Measurements from ENCODE around the gene STARD7.

The STARD7 gene

GRCh38 chr2:96150007-96150640 is 58.5 kb downstream of the STARD7 start:
- TF ChIP-seq EZH2phosphoT487 (IDR thresholded peaks at IDR 0.05; ENCODE audit: borderline replicate concordance) (no peak), CTCF (conservative IDR thresholded peaks at IDR 0.05; ENCODE audit: low read length) (no peak)
- Histone ChIP-seq H3K4me1 (ENCODE audit: insufficient read depth, low read length, poor library complexity, severe bottlenecking) (peaks cover 45% of the 10 kb centered on the region), H3K4me3 (ENCODE audit: low read length, poor library complexity, severe bottlenecking) (no peak overlapping the region), H3K9me3 (ENCODE audit: insufficient read depth, low read depth, low read length) (no peaks in the 10 kb centered on the region), H2AFZ (ENCODE audit: low read length) (no peak overlapping the region), H3K36me3 (ENCODE audit: insufficient read depth, low read length) (no peaks in the 10 kb centered on the region), H4K20me1 (ENCODE audit: insufficient read depth, low read length, poor library complexity, severe bottlenecking) (no peaks in the 10 kb centered on the region), H3K27me3 (ENCODE audit: insufficient read depth, low read length, poor library complexity, severe bottlenecking) (no peaks in the 10 kb centered on the region), H3K9ac (ENCODE audit: low read depth, low read length, poor library complexity, severe bottlenecking) (no peak overlapping the region), H3K9me2 (replicated peaks; ENCODE audit: low read depth, low read length) (no peaks in the 10 kb centered on the region), H3K4me2 (ENCODE audit: low read depth, low read length, poor library complexity, severe bottlenecking) (no peak overlapping the region), H3K79me2 (ENCODE audit: insufficient read depth, low read length) (peaks cover under 1% of the 10 kb centered on the region), H3F3A (ENCODE audit: low read depth) (no peaks in the 10 kb centered on the region)

- Histone ChIP-seq H4K20me1 (ENCODE audit: insufficient read depth, low read length, poor library complexity, severe bottlenecking) (peaks cover 9% of the 10 kb centered on the region), H3K4me2 (ENCODE audit: low read depth, low read length, poor library complexity, severe bottlenecking) (peak overlapping the region; percentile 85), H3F3A (ENCODE audit: low read depth) (no peaks in the 10 kb centered on the region), H3K36me3 (ENCODE audit: insufficient read depth, low read length) (no peaks in the 10 kb centered on the region), H3K9me3 (ENCODE audit: insufficient read depth, low read depth, low read length) (no peaks in the 10 kb centered on the region), H3K9ac (ENCODE audit: low read depth, low read length, poor library complexity, severe bottlenecking) (peak overlapping the region; percentile 94), H3K79me2 (ENCODE audit: insufficient read depth, low read length) (peaks cover 16% of the 10 kb centered on the region), H3K4me3 (ENCODE audit: low read length, poor library complexity, severe bottlenecking) (no peak overlapping the region), H3K4me1 (ENCODE audit: insufficient read depth, low read length, poor library complexity, severe bottlenecking) (peaks cover 55% of the 10 kb centered on the region), H2AFZ (ENCODE audit: low read length) (no peak overlapping the region), H3K9me2 (replicated peaks; ENCODE audit: low read depth, low read length) (no peaks in the 10 kb centered on the region), H3K27me3 (ENCODE audit: insufficient read depth, low read length, poor library complexity, severe bottlenecking) (no peaks in the 10 kb centered on the region)
- no peak for TF ChIP-seq EZH2phosphoT487 (IDR thresholded peaks at IDR 0.05; ENCODE audit: borderline replicate concordance)
- TF ChIP-seq CTCF (conservative IDR thresholded peaks at IDR 0.05; ENCODE audit: low read length) = no peak
Measured at GRCh38 chr2:96148410-96149217, 60.0 kb downstream of the STARD7 start.

- Histone ChIP-seq H3K9me3 (ENCODE audit: insufficient read depth, low read depth, low read length) (no peaks in the 10 kb centered on the region), H3K9ac (ENCODE audit: low read depth, low read length, poor library complexity, severe bottlenecking) (peak overlapping the region; percentile 94), H2AFZ (ENCODE audit: low read length) (no peak overlapping the region), H3K9me2 (replicated peaks; ENCODE audit: low read depth, low read length) (no peaks in the 10 kb centered on the region), H3K79me2 (ENCODE audit: insufficient read depth, low read length) (peaks cover 25% of the 10 kb centered on the region), H4K20me1 (ENCODE audit: insufficient read depth, low read length, poor library complexity, severe bottlenecking) (peaks cover 17% of the 10 kb centered on the region), H3K36me3 (ENCODE audit: insufficient read depth, low read length) (no peaks in the 10 kb centered on the region), H3K27me3 (ENCODE audit: insufficient read depth, low read length, poor library complexity, severe bottlenecking) (no peaks in the 10 kb centered on the region), H3K4me2 (ENCODE audit: low read depth, low read length, poor library complexity, severe bottlenecking) (peak overlapping the region; percentile 85), H3F3A (ENCODE audit: low read depth) (no peaks in the 10 kb centered on the region), H3K4me1 (ENCODE audit: insufficient read depth, low read length, poor library complexity, severe bottlenecking) (peaks cover 61% of the 10 kb centered on the region), H3K4me3 (ENCODE audit: low read length, poor library complexity, severe bottlenecking) (no peak overlapping the region)
- TF ChIP-seq EZH2phosphoT487 (IDR thresholded peaks at IDR 0.05; ENCODE audit: borderline replicate concordance) (no peak), CTCF (conservative IDR thresholded peaks at IDR 0.05; ENCODE audit: low read length) (no peak)
Measured at GRCh38 chr2:96147593-96148201, 60.9 kb downstream of the STARD7 start.

All from Loucy (cell line).